ENCODE results near the gene OR10A2. TPM values are rescaled to one million over a fixed set of nuclear protein-coding genes. Genes with fewer than 3 reads are reported as not detected.

Gene OR10A2
- total RNA-seq, 1 donor from 2014 or later: not detected

GRCh38 chr11:6855971-6856541 is 6.8 kb upstream of the OR10A2 start:
- Mint-ChIP-seq H3K27me3 (ENCODE audit: unreplicated experiment) (no peaks in the 10 kb centered on the region), H3K4me3 (ENCODE audit: unreplicated experiment) (no peak overlapping the region), H3K9me3 (ENCODE audit: unreplicated experiment) (peaks cover 6% of the 10 kb centered on the region), H3K36me3 (ENCODE audit: low read depth, unreplicated experiment) (peaks cover 10% of the 10 kb centered on the region), H3K4me1 (ENCODE audit: unreplicated experiment) (no peaks in the 10 kb centered on the region), H3K27ac (ENCODE audit: unreplicated experiment) (no peak overlapping the region)
- TF ChIP-seq CTCF (IDR thresholded peaks at IDR 0.05; ENCODE audit: unreplicated experiment): no peak
- DNase-seq (ENCODE audit: low spot score): no peak

- Mint-ChIP-seq H3K4me1 (ENCODE audit: unreplicated experiment) (no peaks in the 10 kb centered on the region), H3K27me3 (ENCODE audit: unreplicated experiment) (no peaks in the 10 kb centered on the region), H3K27ac (ENCODE audit: unreplicated experiment) (no peak overlapping the region), H3K9me3 (ENCODE audit: unreplicated experiment) (peaks cover 1% of the 10 kb centered on the region), H3K36me3 (ENCODE audit: low read depth, unreplicated experiment) (peaks cover 4% of the 10 kb centered on the region), H3K4me3 (ENCODE audit: unreplicated experiment) (no peak overlapping the region)
- TF ChIP-seq CTCF (IDR thresholded peaks at IDR 0.05; ENCODE audit: unreplicated experiment): no peak
- DNase-seq (ENCODE audit: low spot score): no peak
These were observed 6.0 kb upstream of the OR10A2 start for GRCh38 chr11:6856871-6857270.

GRCh38 chr11:6864438-6864837 is 1.6 kb downstream of the OR10A2 start:
- H3K27ac Mint-ChIP-seq (ENCODE audit: unreplicated experiment): no peak overlapping the region
- DNase-seq (ENCODE audit: low spot score): no peak
- no peaks in the 10 kb centered on the region for H3K9me3 Mint-ChIP-seq (ENCODE audit: unreplicated experiment)
- H3K36me3 Mint-ChIP-seq (ENCODE audit: low read depth, unreplicated experiment): no peaks in the 10 kb centered on the region
- H3K27me3 Mint-ChIP-seq (ENCODE audit: unreplicated experiment): no peaks in the 10 kb centered on the region
- H3K4me1 Mint-ChIP-seq (ENCODE audit: unreplicated experiment): no peaks in the 10 kb centered on the region
- H3K4me3 Mint-ChIP-seq (ENCODE audit: unreplicated experiment): no peak overlapping the region
- no peak for TF ChIP-seq CTCF (IDR thresholded peaks at IDR 0.05; ENCODE audit: unreplicated experiment)

GRCh38 chr11:6871278-6871677 is 8.4 kb downstream of the OR10A2 start:
- H3K36me3 Mint-ChIP-seq (ENCODE audit: low read depth, unreplicated experiment): no peaks in the 10 kb centered on the region
- no peaks in the 10 kb centered on the region for H3K4me1 Mint-ChIP-seq (ENCODE audit: unreplicated experiment)
- no peaks in the 10 kb centered on the region for H3K27me3 Mint-ChIP-seq (ENCODE audit: unreplicated experiment)
- no peak for DNase-seq (ENCODE audit: low spot score)
- no peak for TF ChIP-seq CTCF (IDR thresholded peaks at IDR 0.05; ENCODE audit: unreplicated experiment)
- H3K4me3 Mint-ChIP-seq (ENCODE audit: unreplicated experiment): no peak overlapping the region
- no peaks in the 10 kb centered on the region for H3K9me3 Mint-ChIP-seq (ENCODE audit: unreplicated experiment)
- H3K27ac Mint-ChIP-seq (ENCODE audit: unreplicated experiment): no peak overlapping the region

GRCh38 chr11:6875761-6876160 is 12.9 kb downstream of the OR10A2 start:
- H3K27me3 Mint-ChIP-seq (ENCODE audit: unreplicated experiment): no peaks in the 10 kb centered on the region
- no peaks in the 10 kb centered on the region for H3K4me1 Mint-ChIP-seq (ENCODE audit: unreplicated experiment)
- H3K4me3 Mint-ChIP-seq (ENCODE audit: unreplicated experiment): no peak overlapping the region
- TF ChIP-seq CTCF (IDR thresholded peaks at IDR 0.05; ENCODE audit: unreplicated experiment): no peak
- no peak for DNase-seq (ENCODE audit: low spot score)
- no peak overlapping the region for H3K27ac Mint-ChIP-seq (ENCODE audit: unreplicated experiment)
- no peaks in the 10 kb centered on the region for H3K9me3 Mint-ChIP-seq (ENCODE audit: unreplicated experiment)
- H3K36me3 Mint-ChIP-seq (ENCODE audit: low read depth, unreplicated experiment): no peaks in the 10 kb centered on the region
